Left cardiac atrium (tissue), 4 donors: ENCODE results near the gene CHD6. TPM values are rescaled to one million over a fixed set of nuclear protein-coding genes. Genes with fewer than 3 reads are reported as not detected.

Experiments used
- ATAC-seq, 2 donors: fragments of 200-7000 bp; cut with Tn5 transposase; one replicate each; pipeline ENCODE4 v1.9.1; 2020; ENCODE audit warnings: mild to moderate bottlenecking in 2 of 2, moderate library complexity in 2 of 2
- DNase-seq: peaks from one replicate; pipeline ENCODE4 v3.0.0-alpha.2; 2020
- intact Hi-C, 2 donors: fragments of 100-400 bp; cut with DNase I; formaldehyde crosslinking; loops; one replicate each; pipeline versions ENCODE4 v1.14.1 to v1.15.1; 2022 to 2023
- total RNA-seq, 2 donors: library from RNA; stranded (reverse); fragmentation: NEBNext Ultra II Directional; extraction: Animal tissue kit (Norgen Biotek cat#: 25700); gene quantifications; one replicate each; pipeline ENCODE4 v1.2.1, GENCODE V29; 2021
- donor health status: DM: no; HTN: yes; CAD: no.
- donor health status: DM: no; HTN: yes; CAD: no; lungs with severe emphysema.
- donor health status: DM: yes; HTN: yes; CAD: no.
- donor health status: Dilated cardiomyopathy.

Gene CHD6
- total RNA-seq, 2 donors from 2014 or later, result 35.6 to 36.5 TPM

GRCh38 chr20:41424546-41424945 is 193.6 kb downstream of the CHD6 start:
- ATAC-seq, result no peak
- intact Hi-C loops, result no loop called here
- no peak for DNase-seq

DNA sequence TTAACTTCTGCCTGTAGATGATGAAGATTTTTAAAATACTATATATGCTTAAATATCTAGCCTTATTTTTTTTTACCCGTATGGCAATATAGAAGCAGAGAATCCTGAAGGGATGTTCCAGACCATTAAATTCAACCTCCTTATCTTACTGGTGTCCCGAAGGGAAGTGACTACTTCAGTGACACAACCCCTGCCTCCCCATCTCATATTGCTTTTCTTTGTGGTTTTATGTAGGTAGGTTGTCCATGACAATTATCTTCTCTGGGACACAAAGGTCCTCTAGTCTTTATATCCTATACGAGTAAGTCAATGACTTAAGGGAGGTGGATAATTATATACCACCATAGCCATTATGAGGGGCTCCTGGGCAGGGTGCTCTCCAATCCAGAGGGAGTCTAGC is 194.2 kb downstream of the CHD6 start:
- intact Hi-C loops, result no loop called here
- no peak for DNase-seq
- no peak for ATAC-seq

GRCh38 chr20:41422953-41423352 is 195.2 kb downstream of the CHD6 start:
- intact Hi-C loops, result no loop called here
- DNase-seq, result no peak
- no peak for ATAC-seq

GRCh38 chr20:41418739-41419293 is 199.4 kb downstream of the CHD6 start:
- intact Hi-C loops, result loop anchor here in 1 of 2 donors (10.0 kb wide), 1 partner anchor 244 kb away; no protein-coding TSS in a partner anchor
- DNase-seq (no peak), ATAC-seq (peak; percentile 27 to 50)

DNA sequence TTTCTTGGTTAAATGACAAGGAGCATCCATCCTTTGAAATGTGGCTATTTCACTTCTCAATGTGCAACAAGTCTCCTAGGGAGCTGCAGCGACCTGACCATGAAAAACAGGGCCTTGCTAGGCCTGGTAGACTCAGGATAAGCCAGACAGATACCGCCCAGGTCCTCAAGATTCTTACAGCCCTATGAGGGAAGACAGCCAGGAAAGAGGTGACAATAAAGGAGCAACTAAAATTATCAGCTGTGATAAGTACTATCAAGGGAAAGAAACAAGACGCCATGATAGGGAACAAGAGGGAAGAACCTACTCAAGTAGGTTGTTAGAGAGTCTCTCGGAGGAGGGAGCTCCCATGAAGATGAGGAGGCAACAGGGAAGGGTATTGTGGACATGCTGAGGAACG is 200.1 kb downstream of the CHD6 start:
- ATAC-seq (no peak), DNase-seq (no peak)
- intact Hi-C loops, result loop anchor here in 1 of 2 donors (10.0 kb wide), 1 partner anchor 243 kb away; no protein-coding TSS in a partner anchor

- no peak for ATAC-seq
- intact Hi-C loops, result loop anchor here in 1 of 2 donors (10.0 kb wide), 1 partner anchor 240 kb away; no protein-coding TSS in a partner anchor
- no peak for DNase-seq
These were observed 203.0 kb downstream of the CHD6 start for GRCh38 chr20:41415191-41415590.

- intact Hi-C loops, result loop anchor here in 1 of 2 donors (10.0 kb wide), 1 partner anchor 238 kb away; no protein-coding TSS in a partner anchor
- DNase-seq (no peak), ATAC-seq (no peak)
These were observed 205.0 kb downstream of the CHD6 start for GRCh38 chr20:41413169-41413568.

- ATAC-seq, result no peak
- intact Hi-C loops, result loop anchor here in 1 of 2 donors (10.0 kb wide), 1 partner anchor 238 kb away; no protein-coding TSS in a partner anchor
- no peak for DNase-seq
These were observed 205.7 kb downstream of the CHD6 start for GRCh38 chr20:41412324-41413120.

DNA sequence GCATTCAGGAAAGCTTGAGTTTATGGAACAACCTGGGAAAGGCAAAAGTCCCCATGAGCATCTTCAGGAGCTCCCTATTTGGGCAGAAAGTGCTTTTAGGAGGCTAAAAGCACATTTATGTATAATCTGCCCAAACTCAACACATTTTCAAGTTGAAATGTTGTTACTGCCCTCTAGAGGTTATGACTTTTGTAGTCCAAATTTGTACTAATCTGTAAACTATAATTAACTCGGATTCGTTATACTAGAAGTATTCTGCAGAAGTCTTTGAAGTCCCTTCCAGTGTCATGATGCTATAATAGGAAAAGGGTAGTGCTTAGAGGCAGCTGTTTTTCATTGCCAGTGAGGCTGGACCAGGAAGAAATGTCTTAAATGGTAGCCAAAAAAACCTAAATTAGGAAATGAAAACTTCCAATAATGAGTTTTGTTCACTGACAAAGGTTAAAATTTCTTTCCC is 206.8 kb downstream of the CHD6 start:
- intact Hi-C loops, result loop anchor here in 1 of 2 donors (10.0 kb wide), 1 partner anchor 237 kb away; no protein-coding TSS in a partner anchor

GRCh38 chr20:41408986-41409385 is 209.2 kb downstream of the CHD6 start:
- DNase-seq (no peak), ATAC-seq (peak in 1 of 2 donors; percentile 70)
- intact Hi-C loops, result loop anchor here in 1 of 2 donors (5.0 to 10.0 kb wide), 2 partner anchors 57 to 274 kb away; partner anchors contain the start of gene PLCG1

More for the DNA sequence above, 206.8 kb downstream of the CHD6 start:
- ATAC-seq (peak; percentile 56 to 76), DNase-seq (no peak)

DNA sequence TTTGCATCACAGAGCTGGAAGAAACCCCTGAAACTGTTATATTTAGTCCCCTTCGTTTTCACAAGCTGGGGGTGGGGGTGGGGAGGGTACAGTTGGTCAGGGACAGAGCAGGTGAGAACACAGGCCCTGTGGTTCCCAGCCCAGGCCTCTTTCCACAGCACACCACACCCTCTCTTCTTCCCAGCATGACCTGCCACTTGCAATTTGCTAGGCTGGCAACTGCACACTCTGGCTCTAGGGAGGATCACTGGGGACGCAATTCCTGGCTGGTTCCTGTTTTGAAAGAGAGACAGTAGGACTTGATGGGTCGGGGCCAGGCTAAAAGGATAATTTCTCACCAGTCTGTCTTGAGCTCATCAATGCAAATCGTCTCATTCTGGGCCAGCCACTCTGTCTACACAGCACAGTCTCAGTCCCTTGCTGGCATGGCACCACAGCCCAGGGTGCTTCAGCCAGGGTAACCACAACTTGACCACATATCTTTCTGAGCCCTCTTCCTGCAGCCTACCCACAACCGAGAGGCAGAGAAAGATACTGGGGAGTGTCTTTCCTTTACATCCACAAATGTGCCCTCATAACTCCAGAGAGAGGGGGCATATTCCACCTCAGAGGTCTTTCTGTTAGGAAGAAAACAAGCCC is 209.9 kb downstream of the CHD6 start:
- ATAC-seq, result no peak
- intact Hi-C loops, result loop anchor here in 1 of 2 donors (5.0 to 10.0 kb wide), 2 partner anchors 56 to 273 kb away; partner anchors contain the start of gene PLCG1
- DNase-seq, result no peak

- DNase-seq, result no peak
- intact Hi-C loops, result loop anchor here in 1 of 2 donors (5.0 to 10.0 kb wide), 2 partner anchors 55 to 273 kb away; partner anchors contain the start of gene PLCG1
- peak in 1 of 2 donors; percentile 36 for ATAC-seq
These were observed 210.6 kb downstream of the CHD6 start for GRCh38 chr20:41407607-41408006.

GRCh38 chr20:41406896-41407444 is 211.2 kb downstream of the CHD6 start:
- intact Hi-C loops, result loop anchor here in 1 of 2 donors (5.0 to 10.0 kb wide), 2 partner anchors 55 to 272 kb away; partner anchors contain the start of gene PLCG1
- ATAC-seq (no peak), DNase-seq (no peak)

DNA sequence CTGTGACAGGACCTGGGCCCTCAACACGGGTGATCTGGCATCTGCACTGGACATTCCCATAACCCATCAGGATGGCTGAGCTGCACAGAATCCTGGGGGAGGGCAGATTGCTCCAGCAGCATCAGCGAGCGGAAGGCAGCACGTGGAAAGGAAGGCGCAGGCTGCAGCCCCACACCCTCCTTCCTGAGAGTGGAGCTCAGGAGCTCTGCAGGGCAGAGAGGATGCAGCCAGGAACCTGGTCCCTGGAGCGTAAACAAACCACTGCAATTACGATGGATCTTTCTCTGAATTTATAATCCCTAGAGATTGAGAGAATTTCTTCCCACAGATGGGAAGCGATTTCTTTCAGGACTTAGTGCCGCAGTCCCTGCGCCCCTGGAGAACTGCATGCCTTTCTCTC is 211.8 kb downstream of the CHD6 start:
- DNase-seq (no peak), ATAC-seq (no peak)
- intact Hi-C loops, result loop anchor here in 1 of 2 donors (5.0 to 10.0 kb wide), 2 partner anchors 54 to 272 kb away; partner anchors contain the start of gene PLCG1

- intact Hi-C loops, result loop anchor here in 1 of 2 donors (5.0 to 10.0 kb wide), 2 partner anchors 53 to 271 kb away; partner anchors contain the start of gene PLCG1
- ATAC-seq (peak in 1 of 2 donors; percentile 50), DNase-seq (no peak)
These were observed 212.7 kb downstream of the CHD6 start for GRCh38 chr20:41405436-41405835.

GRCh38 chr20:41403604-41404003 is 214.6 kb downstream of the CHD6 start:
- DNase-seq, result no peak
- no peak for ATAC-seq
- intact Hi-C loops, result loop anchor here in 1 of 2 donors (10.0 kb wide), 1 partner anchor 269 kb away; the partner anchor contains the start of gene PLCG1

- intact Hi-C loops, result no loop called here
- DNase-seq (peak; percentile 54), ATAC-seq (peak; percentile 44 to 80)
These were observed 219.8 kb downstream of the CHD6 start for GRCh38 chr20:41398408-41398807.
